Ovary (tissue), 9 donors: ENCODE data around the gene PNLIPRP3. TPM values are rescaled to one million over a fixed set of nuclear protein-coding genes. Genes with fewer than 3 reads are reported as not detected.

ENCODE experiments used
- DNase-seq, 5 donors: peaks; one replicate each; pipeline ENCODE4 v3.0.0-alpha.2; 2019 to 2020
- H3K27ac ChIP-seq, 2 donors: fragments of 200-600 bp; one replicate each; pipeline versions ENCODE4 v1.5.1 to v1.8.0; 2019 to 2022
- H3K27me3 ChIP-seq: fragments of 200-600 bp; one replicate; pipeline ENCODE4 v1.8.0; 2022
- H3K36me3 ChIP-seq: fragments of 200-600 bp; sonication (generic); one replicate; pipeline ENCODE4 v1.5.1; 2019
- H3K4me1 ChIP-seq: one replicate; pipeline ENCODE4 v1.8.1; 2013; ENCODE audit warnings: mild to moderate bottlenecking, moderate library complexity; ENCODE audit not compliant: insufficient read depth
- H3K4me3 ChIP-seq: fragments of 200-600 bp; sonication (generic); one replicate; pipeline ENCODE4 v1.5.1; 2017
- H3K9me3 ChIP-seq, 2 donors: fragments of 200-600 bp in 1 of 2; sonication (generic) in 1 of 2; one replicate each; pipeline versions ENCODE4 v1.5.1 to v1.8.1; 2013 to 2019; ENCODE audit warnings: mild to moderate bottlenecking in 1 of 2, moderate library complexity in 1 of 2
- CTCF ChIP-seq, 3 donors: fragments of 450-650 bp in 2 of 3; fragments of 200-600 bp in 1 of 3; IDR thresholded peaks; one replicate each; pipeline versions ENCODE4 v1.5.1 to v1.8.0; 2016 to 2022; ENCODE audit warnings: antibody characterized with exemption in 3 of 3, mild to moderate bottlenecking in 1 of 3
- EP300 ChIP-seq: sonication (generic); formaldehyde crosslinking; IDR thresholded peaks from one replicate; pipeline ENCODE4 v1.6.1; 2017; ENCODE audit warnings: antibody characterized with exemption
- POLR2A ChIP-seq: fragments of 450-650 bp; IDR thresholded peaks from one replicate; pipeline ENCODE4 v1.6.1; 2017; ENCODE audit warnings: antibody characterized with exemption, mild to moderate bottlenecking, moderate library complexity
- WGBS, 3 donors: extraction: QIAGEN DNeasy Blood & Tissue Kit in 1 of 3; methylation state at CpG; one replicate each; pipeline versions ENCODE4 v1.1.5 to v1.1.7; 2013 to 2017; 5-methylcytosine and 5-hydroxymethylcytosine counted together
- intact Hi-C, 4 donors: fragments of 100-400 bp; cut with DNase I; formaldehyde crosslinking; loops; one replicate each; pipeline versions ENCODE4 v1.11.0 to v1.15.1; 2022 to 2023
- polyA plus RNA-seq, 2 donors: library from polyadenylated mRNA; stranded (reverse); fragments of 200-250 nt in 1 of 2; fragments of 350-450 nt in 1 of 2; fragmentation: Illumina TruSeq in 1 of 2; extraction: RNeasy Lipid Tissue Mini Kit (QIAGEN cat#74804) in 1 of 2; gene quantifications; one replicate each; pipeline ENCODE4 v1.2.3, GENCODE V29; 2013 to 2014
- total RNA-seq, 7 donors: library from RNA; depleted of rRNA in 2 of 7; stranded (reverse); fragments of >200 nt in 2 of 7; fragmentation: NEBNext Ultra II Directional in 3 of 7; extraction: Animal tissue kit (Norgen Biotek cat#: 25700) in 3 of 7; gene quantifications; one replicate each; pipeline versions ENCODE4 v1.1.0 to v1.2.4, GENCODE V29; 2016 to 2023
- donor health status: DM: no; HTN: no; CAD: no; lungs with moderate emphysema.
- donor health status: DM: no; HTN: no; CAD: no.
- donor health status: Bipolar disorder and iron deficiency.
- donor health status: DM: yes; HTN: yes; CAD: no.
- donor health status: DM: no; HTN: no; CAD: no.
- donor health status: DM: yes; HTN: yes; CAD: no.

Gene PNLIPRP3
- total and polyA plus RNA-seq, 9 donors = not detected

- 15 to 20% (median 15%) methylated on average over 2 of the region's 2 CpGs for WGBS, 3 donors
- intact Hi-C loops = no loop called here
- Histone ChIP-seq H3K27ac (no peak overlapping the region), H3K9me3 (no peaks in the 10 kb centered on the region), H3K27me3 (no peaks in the 10 kb centered on the region), H3K4me3 (no peak overlapping the region), H3K36me3 (no peaks in the 10 kb centered on the region), H3K4me1 (no peaks in the 10 kb centered on the region)
- DNase-seq = no peak
- TF ChIP-seq EP300 (no peak), CTCF (IDR thresholded peaks at IDR 0.05) (no peak), POLR2A (no peak)
Measured at GRCh38 chr10:116490028-116490662, 62.5 kb downstream of the PNLIPRP3 start.

GRCh38 chr10:116504786-116505185, 77.1 kb downstream of the PNLIPRP3 start:
- Histone ChIP-seq H3K27ac (no peak overlapping the region), H3K9me3 (no peaks in the 10 kb centered on the region), H3K4me3 (no peak overlapping the region), H3K27me3 (no peaks in the 10 kb centered on the region), H3K36me3 (no peaks in the 10 kb centered on the region), H3K4me1 (no peaks in the 10 kb centered on the region)
- no peak for DNase-seq
- 63 to 71% (median 65%) methylated on average over 8 of the region's 8 CpGs for WGBS, 3 donors
- TF ChIP-seq POLR2A (no peak), CTCF (IDR thresholded peaks at IDR 0.05) (no peak), EP300 (no peak)
- intact Hi-C loops = no loop called here

- H3K36me3 ChIP-seq = no peaks in the 10 kb centered on the region
- no peak overlapping the region for H3K27ac ChIP-seq
- H3K4me3 ChIP-seq = no peak overlapping the region
- no peaks in the 10 kb centered on the region for H3K4me1 ChIP-seq
- DNase-seq = no peak
- no peaks in the 10 kb centered on the region for H3K27me3 ChIP-seq
- H3K9me3 ChIP-seq = no peaks in the 10 kb centered on the region
- 72 to 76% (median 72%) methylated on average over 3 of the region's 3 CpGs for WGBS, 3 donors
- intact Hi-C loops = no loop called here
- no peak for TF ChIP-seq CTCF (IDR thresholded peaks at IDR 0.05)
- no peak for TF ChIP-seq EP300
- TF ChIP-seq POLR2A = no peak
Measured at GRCh38 chr10:116510565-116510964, 82.9 kb downstream of the PNLIPRP3 start.

GRCh38 chr10:116511365-116511764, 83.7 kb downstream of the PNLIPRP3 start:
- H3K9me3 ChIP-seq = no peaks in the 10 kb centered on the region
- TF ChIP-seq EP300 = no peak
- TF ChIP-seq POLR2A = no peak
- TF ChIP-seq CTCF (IDR thresholded peaks at IDR 0.05) = no peak
- no peak overlapping the region for H3K27ac ChIP-seq
- no peaks in the 10 kb centered on the region for H3K27me3 ChIP-seq
- no peak for DNase-seq
- intact Hi-C loops = no loop called here
- H3K4me3 ChIP-seq = no peak overlapping the region
- no peaks in the 10 kb centered on the region for H3K4me1 ChIP-seq
- H3K36me3 ChIP-seq = no peaks in the 10 kb centered on the region
- WGBS, 3 donors = 51 to 56% (median 52%) methylated on average over 3 of the region's 3 CpGs
